Posterior vena cava (tissue), 2 donors: ENCODE results near the gene RNF123. TPM values are rescaled to one million over a fixed set of nuclear protein-coding genes. Genes with fewer than 3 reads are reported as not detected.
"Not testable (repeated sequence)": the region's sequence is repeated elsewhere in the genome, so short reads cannot be mapped to it uniquely, and the experiment has no call there.

Experiments
- DNase-seq: peaks from one replicate; pipeline ENCODE4 v3.0.0-alpha.2; 2020; ENCODE audit warnings: low spot score
- intact Hi-C, 2 donors: fragments of 100-400 bp; cut with DNase I; formaldehyde crosslinking; loops; one replicate each; pipeline versions ENCODE4 v1.14.1 to v1.14.2; 2022 to 2023
- total RNA-seq, 2 donors: library from RNA; stranded (reverse); fragmentation: NEBNext Ultra II Directional; extraction: Animal tissue kit (Norgen Biotek cat#: 25700); gene quantifications; one replicate each; pipeline ENCODE4 v1.2.1, GENCODE V29; 2021
- donor health status: DM: yes; HTN: yes; CAD: no.
- donor health status: DM: yes; HTN: yes; CAD: no.

Gene RNF123
- total RNA-seq, 2 donors from 2014 or later = 28.3 to 29.5 TPM

GRCh38 chr3:49722896-49723295 lies 33.5 kb downstream of the RNF123 start:
- peak; percentile 82 for DNase-seq
- intact Hi-C loops = no loop called here

- peak; percentile 87 for DNase-seq
Measured at GRCh38 chr3:49723296-49723627, 33.9 kb downstream of the RNF123 start.

GRCh38 chr3:49723628-49724551 lies 34.5 kb downstream of the RNF123 start, which contains the start of gene GMPPB:
Gene GMPPB (minus strand): TSS chr3:49723951. CDS start chr3:49723726, 225 bp downstream.
- intact Hi-C loops = no loop called here
- DNase-seq = peak; percentile 100

More at GRCh38 chr3:49723296-49723627, 33.9 kb downstream of the RNF123 start:
- intact Hi-C loops = no loop called here

- intact Hi-C loops = no loop called here
- DNase-seq = peak; percentile 86
Measured at GRCh38 chr3:49724586-49724985, 35.2 kb downstream of the RNF123 start.

- DNase-seq = peak; percentile 71
- intact Hi-C loops = no loop called here
Measured at GRCh38 chr3:49725906-49726681, 36.7 kb downstream of the RNF123 start.

- peak; percentile 60 for DNase-seq
- intact Hi-C loops = no loop called here
Measured at GRCh38 chr3:49727154-49727923, 38.0 kb downstream of the RNF123 start.

GRCh38 chr3:49727924-49728361 lies 38.6 kb downstream of the RNF123 start:
- DNase-seq = peak; percentile 60

GRCh38 chr3:49729966-49730609 lies 40.7 kb downstream of the RNF123 start:
- DNase-seq = no peak
- intact Hi-C loops = no loop called here

More at GRCh38 chr3:49727924-49728361, 38.6 kb downstream of the RNF123 start:
- intact Hi-C loops = no loop called here

- no peak for DNase-seq
- intact Hi-C loops = no loop called here
Measured at GRCh38 chr3:49732597-49732996, 43.2 kb downstream of the RNF123 start.

GRCh38 chr3:49733551-49733950 lies 44.2 kb downstream of the RNF123 start:
- intact Hi-C loops = no loop called here

GRCh38 chr3:49734752-49735151 lies 45.4 kb downstream of the RNF123 start:
- DNase-seq = no peak
- intact Hi-C loops = no loop called here

More at GRCh38 chr3:49733551-49733950, 44.2 kb downstream of the RNF123 start:
- no peak for DNase-seq

- intact Hi-C loops = no loop called here
- DNase-seq = no peak
Measured at GRCh38 chr3:49738067-49738713, 48.8 kb downstream of the RNF123 start.

- intact Hi-C loops = no loop called here
- no peak for DNase-seq
Measured at GRCh38 chr3:49740427-49740826, 51.1 kb downstream of the RNF123 start.

- DNase-seq = no peak
- intact Hi-C loops = no loop called here
Measured at GRCh38 chr3:49745986-49746385, 56.6 kb downstream of the RNF123 start.

- no peak for DNase-seq
- intact Hi-C loops = no loop called here
Measured at GRCh38 chr3:49747792-49748480, 58.6 kb downstream of the RNF123 start.

- intact Hi-C loops, DNase-seq: not testable (repeated sequence)
Measured at GRCh38 chr3:49748874-49749273, 59.5 kb downstream of the RNF123 start.

- intact Hi-C loops = no loop called here
Measured at GRCh38 chr3:49750056-49750455, 60.7 kb downstream of the RNF123 start.

GRCh38 chr3:49751501-49751900 lies 62.1 kb downstream of the RNF123 start:
- intact Hi-C loops = no loop called here
- no peak for DNase-seq

More at GRCh38 chr3:49750056-49750455, 60.7 kb downstream of the RNF123 start:
- DNase-seq = no peak
